ENCODE data around the gene RNF141.

Gene RNF141

GRCh38 chr11:10573556-10573955 lies 32.6 kb upstream of the RNF141 start:
- Histone ChIP-seq H3K36me3 (ENCODE audit: insufficient read depth, low read depth, low read length) (no peaks in the 10 kb centered on the region), H3K4me3 (ENCODE audit: low read length) (no peak overlapping the region), H3K9ac (ENCODE audit: low read depth, low read length) (no peak overlapping the region), H3K4me1 (ENCODE audit: insufficient read depth, low read length) (peaks cover 16% of the 10 kb centered on the region; the same call in 1 of the 2 replicates), H3K27me3 (ENCODE audit: insufficient read depth, low read length) (no peaks in the 10 kb centered on the region), H3K9me3 (ENCODE audit: insufficient read depth, low read depth, low read length) (no peaks in the 10 kb centered on the region), H3K27ac (ENCODE audit: low read length) (no peak overlapping the region)

GRCh38 chr11:10573028-10573427 lies 32.0 kb upstream of the RNF141 start:
- no peak overlapping the region for H3K4me3 ChIP-seq (ENCODE audit: low read length)
- H3K27me3 ChIP-seq (ENCODE audit: insufficient read depth, low read length) = no peaks in the 10 kb centered on the region
- no peak overlapping the region for H3K27ac ChIP-seq (ENCODE audit: low read length)
- no peaks in the 10 kb centered on the region for H3K36me3 ChIP-seq (ENCODE audit: insufficient read depth, low read depth, low read length)
- peaks cover 16% of the 10 kb centered on the region; the same call in 1 of the 2 replicates for H3K4me1 ChIP-seq (ENCODE audit: insufficient read depth, low read length)
- no peak overlapping the region for H3K9ac ChIP-seq (ENCODE audit: low read depth, low read length)
- no peaks in the 10 kb centered on the region for H3K9me3 ChIP-seq (ENCODE audit: insufficient read depth, low read depth, low read length)

DNA sequence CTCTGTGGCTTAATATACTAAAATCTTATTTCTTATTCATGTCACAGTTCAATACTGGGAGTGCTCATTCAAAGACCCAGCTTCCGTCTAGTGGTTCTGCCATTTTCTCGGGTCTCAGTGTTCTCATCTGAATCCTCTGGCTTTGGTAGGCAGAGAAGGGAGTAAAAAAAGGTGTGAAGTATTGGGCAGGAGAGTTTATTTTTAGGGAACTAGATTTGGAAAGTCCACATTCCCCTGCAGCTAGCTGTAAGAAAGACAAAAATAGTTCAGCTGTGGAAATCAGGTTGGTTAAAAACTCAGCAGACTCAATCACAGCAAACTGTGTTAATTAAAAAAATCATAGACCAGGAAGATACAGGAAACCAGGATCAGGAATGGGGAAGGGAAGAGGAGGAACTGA lies 31.5 kb upstream of the RNF141 start:
- Histone ChIP-seq H3K4me3 (ENCODE audit: low read length) (no peak overlapping the region), H3K9ac (ENCODE audit: low read depth, low read length) (no peak overlapping the region), H3K27ac (ENCODE audit: low read length) (no peak overlapping the region), H3K9me3 (ENCODE audit: insufficient read depth, low read depth, low read length) (no peaks in the 10 kb centered on the region), H3K36me3 (ENCODE audit: insufficient read depth, low read depth, low read length) (no peaks in the 10 kb centered on the region), H3K4me1 (ENCODE audit: insufficient read depth, low read length) (peaks cover 16% of the 10 kb centered on the region; the same call in 1 of the 2 replicates), H3K27me3 (ENCODE audit: insufficient read depth, low read length) (no peaks in the 10 kb centered on the region)

- Histone ChIP-seq H3K9ac (ENCODE audit: low read depth, low read length) (no peak within 1 kb of the TSS), H3K27me3 (ENCODE audit: insufficient read depth, low read length) (no peaks in the 10 kb centered on the region), H3K4me1 (ENCODE audit: insufficient read depth, low read length) (peaks cover 16% of the 10 kb centered on the region; the same call in 1 of the 2 replicates), H3K9me3 (ENCODE audit: insufficient read depth, low read depth, low read length) (no peaks in the 10 kb centered on the region), H3K4me3 (ENCODE audit: low read length) (no peak within 1 kb of the TSS), H3K36me3 (ENCODE audit: insufficient read depth, low read depth, low read length) (no peaks in the 10 kb centered on the region), H3K27ac (ENCODE audit: low read length) (no peak within 1 kb of the TSS)
Observed at GRCh38 chr11:10568486-10568941, 27.5 kb upstream of the RNF141 start, which contains the start of gene LYVE1. Gene LYVE1 (minus strand): TSS chr11:10568665. CDS start chr11:10568532, 133 bp downstream.

- Histone ChIP-seq H3K4me3 (ENCODE audit: low read length) (no peak overlapping the region), H3K36me3 (ENCODE audit: insufficient read depth, low read depth, low read length) (no peaks in the 10 kb centered on the region), H3K4me1 (ENCODE audit: insufficient read depth, low read length) (peaks cover 14% of the 10 kb centered on the region; the same call in 1 of the 2 replicates), H3K27ac (ENCODE audit: low read length) (no peak overlapping the region), H3K9ac (ENCODE audit: low read depth, low read length) (no peak overlapping the region), H3K9me3 (ENCODE audit: insufficient read depth, low read depth, low read length) (no peaks in the 10 kb centered on the region), H3K27me3 (ENCODE audit: insufficient read depth, low read length) (no peaks in the 10 kb centered on the region)
Observed at GRCh38 chr11:10567446-10567845, 26.5 kb upstream of the RNF141 start.

GRCh38 chr11:10566257-10566957 lies 25.4 kb upstream of the RNF141 start:
- peaks cover 14% of the 10 kb centered on the region; the same call in 1 of the 2 replicates for H3K4me1 ChIP-seq (ENCODE audit: insufficient read depth, low read length)
- H3K27me3 ChIP-seq (ENCODE audit: insufficient read depth, low read length) = no peaks in the 10 kb centered on the region
- no peak overlapping the region for H3K4me3 ChIP-seq (ENCODE audit: low read length)
- no peak overlapping the region for H3K27ac ChIP-seq (ENCODE audit: low read length)
- H3K36me3 ChIP-seq (ENCODE audit: insufficient read depth, low read depth, low read length) = no peaks in the 10 kb centered on the region
- H3K9ac ChIP-seq (ENCODE audit: low read depth, low read length) = no peak overlapping the region
- no peaks in the 10 kb centered on the region for H3K9me3 ChIP-seq (ENCODE audit: insufficient read depth, low read depth, low read length)

DNA sequence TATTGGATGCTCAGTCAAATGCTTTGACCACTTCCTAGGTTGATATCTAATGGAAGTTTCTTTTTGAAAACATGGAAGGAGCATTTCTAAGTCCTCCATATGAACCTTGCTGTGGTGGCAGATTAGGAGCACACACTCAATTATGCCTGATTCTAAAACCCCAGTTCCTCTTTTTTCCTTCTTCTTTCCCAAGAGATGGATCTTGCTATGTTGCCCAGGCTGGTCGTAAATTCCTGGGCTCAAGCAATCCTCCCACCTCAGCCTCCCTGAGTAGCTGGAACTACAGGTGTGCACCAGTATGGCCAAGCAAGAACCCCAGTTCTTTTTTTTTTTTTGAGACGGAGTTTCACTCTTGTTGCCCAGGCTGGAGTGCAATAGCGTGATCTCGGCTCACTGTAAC lies 24.5 kb upstream of the RNF141 start:
- H3K27ac ChIP-seq (ENCODE audit: low read length) = no peak overlapping the region
- peaks cover 14% of the 10 kb centered on the region; the same call in 1 of the 2 replicates for H3K4me1 ChIP-seq (ENCODE audit: insufficient read depth, low read length)
- no peak overlapping the region for H3K4me3 ChIP-seq (ENCODE audit: low read length)
- no peaks in the 10 kb centered on the region for H3K36me3 ChIP-seq (ENCODE audit: insufficient read depth, low read depth, low read length)
- H3K9ac ChIP-seq (ENCODE audit: low read depth, low read length) = no peak overlapping the region
- no peaks in the 10 kb centered on the region for H3K9me3 ChIP-seq (ENCODE audit: insufficient read depth, low read depth, low read length)
- no peaks in the 10 kb centered on the region for H3K27me3 ChIP-seq (ENCODE audit: insufficient read depth, low read length)

DNA sequence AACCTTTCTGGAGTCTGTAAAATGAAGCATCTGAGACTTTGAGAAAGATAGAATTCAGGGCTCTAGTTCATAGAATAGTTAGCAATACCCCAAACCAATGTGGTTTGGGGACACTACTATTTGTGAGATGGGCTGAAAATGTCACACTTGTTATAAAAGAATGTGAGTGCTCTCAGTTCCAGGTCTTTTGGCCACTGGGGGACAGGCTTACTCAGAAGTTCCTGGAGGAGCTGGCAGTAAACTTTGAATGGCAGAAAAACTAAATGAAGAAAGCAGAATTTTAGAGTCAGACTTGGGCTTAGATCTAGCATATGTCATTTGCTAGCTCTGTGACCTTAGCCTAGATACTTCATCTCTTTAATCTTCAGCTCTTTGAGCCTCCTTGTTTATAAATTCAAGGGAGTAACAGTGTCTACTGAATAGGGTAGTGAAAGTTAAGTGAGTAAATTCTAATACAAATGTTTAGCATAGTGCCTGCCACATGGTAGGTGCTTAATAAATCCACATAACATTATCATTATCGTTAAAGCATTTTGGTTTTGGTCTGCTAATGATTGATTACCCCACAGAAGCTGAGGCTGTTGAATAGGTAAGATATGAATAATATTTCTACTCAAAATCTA lies 23.8 kb upstream of the RNF141 start:
- no peaks in the 10 kb centered on the region for H3K36me3 ChIP-seq (ENCODE audit: insufficient read depth, low read depth, low read length)
- H3K27ac ChIP-seq (ENCODE audit: low read length) = no peak overlapping the region
- no peak overlapping the region for H3K4me3 ChIP-seq (ENCODE audit: low read length)
- H3K9me3 ChIP-seq (ENCODE audit: insufficient read depth, low read depth, low read length) = no peaks in the 10 kb centered on the region
- H3K9ac ChIP-seq (ENCODE audit: low read depth, low read length) = no peak overlapping the region
- no peaks in the 10 kb centered on the region for H3K27me3 ChIP-seq (ENCODE audit: insufficient read depth, low read length)
- peaks cover 12% of the 10 kb centered on the region; the same call in 1 of the 2 replicates for H3K4me1 ChIP-seq (ENCODE audit: insufficient read depth, low read length)

- H3K27ac ChIP-seq (ENCODE audit: low read length) = no peak overlapping the region
- peaks cover 4% of the 10 kb centered on the region; the same call in 1 of the 2 replicates for H3K4me1 ChIP-seq (ENCODE audit: insufficient read depth, low read length)
- no peak overlapping the region for H3K9ac ChIP-seq (ENCODE audit: low read depth, low read length)
- no peaks in the 10 kb centered on the region for H3K36me3 ChIP-seq (ENCODE audit: insufficient read depth, low read depth, low read length)
- no peaks in the 10 kb centered on the region for H3K9me3 ChIP-seq (ENCODE audit: insufficient read depth, low read depth, low read length)
- no peak overlapping the region for H3K4me3 ChIP-seq (ENCODE audit: low read length)
- no peaks in the 10 kb centered on the region for H3K27me3 ChIP-seq (ENCODE audit: insufficient read depth, low read length)
Observed at GRCh38 chr11:10564030-10564429, 23.0 kb upstream of the RNF141 start.

DNA sequence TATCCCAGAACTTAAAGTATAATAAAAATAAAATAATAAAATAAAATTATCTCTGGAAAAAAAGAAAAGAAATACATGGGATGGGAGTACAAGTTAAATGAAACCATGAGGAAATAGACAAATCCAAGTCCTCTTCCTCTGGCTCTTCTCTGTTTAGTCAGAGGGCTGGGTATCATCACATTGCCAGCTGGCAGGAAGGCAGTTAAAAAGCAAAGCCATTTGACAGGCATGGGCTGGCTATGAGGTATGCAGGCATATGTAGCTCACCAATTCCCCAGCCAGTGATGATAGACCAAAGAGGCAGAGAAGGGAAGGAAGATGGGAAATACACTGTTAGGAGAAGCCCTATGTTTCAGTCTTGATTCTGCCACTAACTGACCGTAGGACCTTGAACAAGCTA lies 21.0 kb upstream of the RNF141 start:
- Histone ChIP-seq H3K27ac (ENCODE audit: low read length) (no peak overlapping the region), H3K9me3 (ENCODE audit: insufficient read depth, low read depth, low read length) (no peaks in the 10 kb centered on the region), H3K4me1 (ENCODE audit: insufficient read depth, low read length) (no peaks in the 10 kb centered on the region), H3K4me3 (ENCODE audit: low read length) (no peak overlapping the region), H3K9ac (ENCODE audit: low read depth, low read length) (no peak overlapping the region), H3K36me3 (ENCODE audit: insufficient read depth, low read depth, low read length) (no peaks in the 10 kb centered on the region), H3K27me3 (ENCODE audit: insufficient read depth, low read length) (no peaks in the 10 kb centered on the region)

DNA sequence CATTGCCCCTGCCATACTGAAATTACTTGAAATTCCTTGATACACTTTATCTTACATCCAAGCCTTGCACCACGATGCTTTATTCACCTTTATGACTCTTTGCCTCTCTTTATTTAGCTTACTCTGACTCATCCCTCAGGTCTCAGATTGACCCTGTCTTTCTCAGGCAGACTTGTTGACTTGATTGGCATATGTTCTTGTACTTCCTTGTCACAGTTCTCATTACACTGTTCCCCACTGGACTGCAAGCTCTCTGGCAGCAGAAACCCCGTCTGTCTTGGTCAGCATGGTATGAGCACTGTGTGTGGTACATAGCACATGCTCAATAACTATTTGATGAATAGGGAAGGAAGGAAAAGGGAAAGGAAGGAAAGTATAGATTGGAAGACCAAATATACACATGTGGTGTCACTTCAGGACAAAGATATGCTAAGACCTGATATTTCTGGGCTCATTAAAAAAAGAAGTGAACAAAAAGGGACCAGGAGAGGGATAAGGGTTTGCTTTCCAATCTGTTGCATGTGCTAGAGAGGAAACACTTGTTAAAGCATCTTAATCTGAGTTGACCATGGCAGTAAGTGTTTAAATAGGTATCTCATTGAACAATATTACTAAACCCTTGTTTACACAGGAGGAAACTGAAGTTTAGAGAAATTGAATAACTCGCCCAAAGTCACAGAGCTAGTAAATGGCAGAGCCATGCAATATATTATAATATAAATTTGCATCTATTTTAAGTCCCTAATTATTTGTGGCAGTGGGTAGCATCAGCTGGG lies 20.2 kb upstream of the RNF141 start:
- Histone ChIP-seq H3K9me3 (ENCODE audit: insufficient read depth, low read depth, low read length) (no peaks in the 10 kb centered on the region), H3K27ac (ENCODE audit: low read length) (no peak overlapping the region), H3K27me3 (ENCODE audit: insufficient read depth, low read length) (no peaks in the 10 kb centered on the region), H3K9ac (ENCODE audit: low read depth, low read length) (no peak overlapping the region), H3K36me3 (ENCODE audit: insufficient read depth, low read depth, low read length) (no peaks in the 10 kb centered on the region), H3K4me3 (ENCODE audit: low read length) (no peak overlapping the region), H3K4me1 (ENCODE audit: insufficient read depth, low read length) (no peaks in the 10 kb centered on the region)

Data from iPS-20b (cell line).